Transverse colon (tissue), 4 donors: ENCODE results near the gene PAPPA. TPM values are rescaled to one million over a fixed set of nuclear protein-coding genes. Genes with fewer than 3 reads are reported as not detected.

ENCODE experiments used
- DNase-seq: peaks from one replicate; pipeline ENCODE4 v3.0.0-alpha.2; 2019
- H3K27ac ChIP-seq, 4 donors: fragments of 200-600 bp; sonication (generic); 2 replicates each; pipeline ENCODE4 v1.5.1; 2016 to 2018; ENCODE audit warnings: inconsistent platforms in 4 of 4
- H3K27me3 ChIP-seq: fragments of 200-600 bp; sonication (generic); 2 replicates; pipeline ENCODE4 v1.5.1; 2017; ENCODE audit warnings: inconsistent platforms
- H3K36me3 ChIP-seq, 4 donors: fragments of 200-600 bp; sonication (generic); 2 replicates each; pipeline ENCODE4 v1.5.1; 2017 to 2019; ENCODE audit warnings: inconsistent platforms in 4 of 4
- H3K4me1 ChIP-seq, 4 donors: fragments of 200-600 bp; sonication (generic); 2 replicates each; pipeline ENCODE4 v1.5.1; 2017 to 2020; ENCODE audit warnings: inconsistent platforms in 4 of 4
- H3K4me3 ChIP-seq, 4 donors: fragments of 200-600 bp; sonication (generic); 1 replicate in 1 of 4; 2 replicates in 3 of 4; pipeline versions ENCODE4 v1.5.1 to v1.6.1; 2017 to 2019; ENCODE audit warnings: inconsistent platforms in 4 of 4
- H3K9me3 ChIP-seq, 2 donors: fragments of 200-600 bp; sonication (generic); 2 replicates each; pipeline ENCODE4 v1.5.1; 2017 to 2019; ENCODE audit warnings: inconsistent platforms in 2 of 2
- CTCF ChIP-seq, 5 experiments: fragments of 200-600 bp in 3 of 5; fragments of 450-650 bp in 2 of 5; sonication (generic) in 3 of 5; IDR thresholded peaks; 1 replicate in 2 of 5; 2 replicates in 3 of 5; pipeline ENCODE4 v1.5.1; 2016 to 2017; ENCODE audit warnings: antibody characterized with exemption in 5 of 5, inconsistent platforms in 3 of 5, mild to moderate bottlenecking in 2 of 5, moderate library complexity in 1 of 5
- EP300 ChIP-seq: sonication (generic); formaldehyde crosslinking; IDR thresholded peaks from one replicate; pipeline ENCODE4 v1.6.1; 2017; ENCODE audit warnings: antibody characterized with exemption, low read depth
- POLR2A ChIP-seq: fragments of 450-650 bp; IDR thresholded peaks from one replicate; pipeline ENCODE4 v1.6.1; 2016; ENCODE audit warnings: antibody characterized with exemption, mild to moderate bottlenecking, moderate library complexity
- POLR2AphosphoS5 ChIP-seq, 3 donors: sonication (generic); formaldehyde crosslinking; IDR thresholded peaks; one replicate each; pipeline ENCODE4 v1.6.1; 2016; ENCODE audit warnings: antibody characterized with exemption in 3 of 3
- WGBS, 2 donors: methylation state at CpG; one replicate each; pipeline ENCODE4 v1.1.5; 2018; ENCODE audit warnings: low coverage in 1 of 2; 5-methylcytosine and 5-hydroxymethylcytosine counted together
- in situ Hi-C, 4 donors: fragments of 200-750 bp; cut with MboI; loops; one replicate each; pipeline versions ENCODE4 v1.15.0 to v1.15.1; 2017; ENCODE audit warnings: low sequenced_read_pairs in 3 of 4, low pct_ligation_motif_present in 1 of 4, low pct_unique_long_range_greater_than_20kb in 1 of 4
- intact Hi-C: fragments of 100-400 bp; cut with DNase I; formaldehyde crosslinking; loops from one replicate; pipeline ENCODE4 v1.15.1; 2023; ENCODE audit warnings: low total_unique reads
- total RNA-seq, 4 donors: library from RNA; depleted of rRNA; stranded (reverse); fragments of >200 nt; gene quantifications; one replicate each; pipeline ENCODE4 v1.1.0, GENCODE V29; 2016

The PAPPA gene
- total RNA-seq, 4 donors from 2014 or later, result 0.37 to 4.4 (median 1.4) TPM

GRCh38 chr9:116430849-116431248, 277.3 kb downstream of the PAPPA start:
- intact Hi-C loops, result no loop called here
- Histone ChIP-seq H3K27ac (no peak overlapping the region), H3K4me1 (no peaks in the 10 kb centered on the region), H3K27me3 (no peaks in the 10 kb centered on the region), H3K36me3 (no peaks in the 10 kb centered on the region), H3K4me3 (no peak overlapping the region), H3K9me3 (no peaks in the 10 kb centered on the region)
- DNase-seq, result no peak
- in situ Hi-C loops, result no loop called here
- no peak for TF ChIP-seq POLR2AphosphoS5 (IDR thresholded peaks at IDR 0.05)
- no peak for TF ChIP-seq CTCF (IDR thresholded peaks at IDR 0.05)
- TF ChIP-seq POLR2A, result no peak
- TF ChIP-seq EP300, result no peak
- 90 to 100% methylated on average over 2 to 3 of the region's 3 CpGs for WGBS, 2 donors

GRCh38 chr9:116432051-116432450, 278.5 kb downstream of the PAPPA start:
- DNase-seq, result no peak
- Histone ChIP-seq H3K4me3 (no peak overlapping the region), H3K27me3 (no peaks in the 10 kb centered on the region), H3K27ac (no peak overlapping the region), H3K4me1 (no peaks in the 10 kb centered on the region), H3K36me3 (no peaks in the 10 kb centered on the region), H3K9me3 (no peaks in the 10 kb centered on the region)
- intact Hi-C loops, result no loop called here
- WGBS, 2 donors, result 81 to 88% methylated on average over 1 of the region's 1 CpG
- TF ChIP-seq POLR2AphosphoS5 (IDR thresholded peaks at IDR 0.05), result no peak
- no peak for TF ChIP-seq EP300
- no peak for TF ChIP-seq CTCF (IDR thresholded peaks at IDR 0.05)
- no peak for TF ChIP-seq POLR2A
- in situ Hi-C loops, result no loop called here

GRCh38 chr9:116434314-116434713, 280.7 kb downstream of the PAPPA start:
- Histone ChIP-seq H3K36me3 (no peaks in the 10 kb centered on the region), H3K9me3 (no peaks in the 10 kb centered on the region), H3K27ac (no peak overlapping the region), H3K27me3 (no peaks in the 10 kb centered on the region), H3K4me3 (no peak overlapping the region), H3K4me1 (no peaks in the 10 kb centered on the region)
- no peak for TF ChIP-seq EP300
- no peak for TF ChIP-seq POLR2AphosphoS5 (IDR thresholded peaks at IDR 0.05)
- TF ChIP-seq CTCF (IDR thresholded peaks at IDR 0.05), result no peak
- intact Hi-C loops, result no loop called here
- 50 to 73% methylated on average over 1 to 4 of the region's 4 CpGs for WGBS, 2 donors
- in situ Hi-C loops, result no loop called here
- DNase-seq, result no peak

- H3K27me3 ChIP-seq, result no peaks in the 10 kb centered on the region
- no peak for DNase-seq
- intact Hi-C loops, result no loop called here
- H3K36me3 ChIP-seq, result no peaks in the 10 kb centered on the region
- no peaks in the 10 kb centered on the region for H3K9me3 ChIP-seq
- no peaks in the 10 kb centered on the region for H3K4me1 ChIP-seq
- 75% methylated on average over 3 of the region's 4 CpGs; no CpG with 5 or more reads in 1 of the 2 donors for WGBS, 2 donors
- TF ChIP-seq POLR2A, result no peak
- TF ChIP-seq POLR2AphosphoS5 (IDR thresholded peaks at IDR 0.05), result no peak
- TF ChIP-seq EP300, result no peak
- TF ChIP-seq CTCF (IDR thresholded peaks at IDR 0.05), result no peak
- H3K27ac ChIP-seq, result no peak overlapping the region
- H3K4me3 ChIP-seq, result no peak overlapping the region
- in situ Hi-C loops, result no loop called here
Measured at GRCh38 chr9:116435706-116436105, 282.1 kb downstream of the PAPPA start.
